Upper lobe of left lung (tissue), 4 donors: ENCODE measurements around the gene IGSF5.

ENCODE experiments used
- CTCF ChIP-seq, 6 experiments: fragments of 450-650 bp in 4 of 6; fragments of 200-600 bp in 2 of 6; sonication (generic) in 2 of 6; IDR thresholded peaks; one replicate each; pipeline ENCODE4 v1.5.1; 2016 to 2019; ENCODE audit warnings: antibody characterized with exemption in 6 of 6
- EP300 ChIP-seq, 4 donors: sonication (generic); formaldehyde crosslinking; IDR thresholded peaks; one replicate each; pipeline ENCODE4 v1.5.1; 2017; ENCODE audit warnings: antibody characterized with exemption in 4 of 4, control low read depth in 2 of 4
- POLR2A ChIP-seq, 4 donors: fragments of 450-650 bp; IDR thresholded peaks; one replicate each; pipeline ENCODE4 v1.5.1; 2016 to 2017; ENCODE audit warnings: antibody characterized with exemption in 4 of 4, mild to moderate bottlenecking in 2 of 4
- POLR2AphosphoS5 ChIP-seq, 2 donors: sonication (generic); formaldehyde crosslinking; IDR thresholded peaks; one replicate each; pipeline ENCODE4 v1.5.1; 2017; ENCODE audit warnings: antibody characterized with exemption in 2 of 2

- TF ChIP-seq CTCF (IDR thresholded peaks at IDR 0.05) (no peak), EP300 (IDR thresholded peaks at IDR 0.05) (no peak), POLR2AphosphoS5 (IDR thresholded peaks at IDR 0.05) (no peak), POLR2A (IDR thresholded peaks at IDR 0.05) (no peak)
These were observed 29.2 kb downstream of the IGSF5 start for GRCh38 chr21:39774227-39774626.
